Astrocyte (in vitro differentiated cells and primary cell): ENCODE results near the gene PDE11A.

Experiments
- EZH2 ChIP-seq: IDR thresholded peaks from 2 replicates; pipeline ENCODE4 v1.6.1; 2012; ENCODE audit warnings: mild to moderate bottlenecking, low read length, inconsistent platforms; ENCODE audit not compliant: insufficient read depth
- TF ChIP-seq, protein P1 (sequence below): IDR thresholded peaks from 2 replicates; pipeline ENCODE4 v1.5.1; 2011; ENCODE audit warnings: low read depth, mild to moderate bottlenecking, inconsistent platforms, low read length, moderate library complexity; ENCODE audit not compliant: insufficient read depth

DNA sequence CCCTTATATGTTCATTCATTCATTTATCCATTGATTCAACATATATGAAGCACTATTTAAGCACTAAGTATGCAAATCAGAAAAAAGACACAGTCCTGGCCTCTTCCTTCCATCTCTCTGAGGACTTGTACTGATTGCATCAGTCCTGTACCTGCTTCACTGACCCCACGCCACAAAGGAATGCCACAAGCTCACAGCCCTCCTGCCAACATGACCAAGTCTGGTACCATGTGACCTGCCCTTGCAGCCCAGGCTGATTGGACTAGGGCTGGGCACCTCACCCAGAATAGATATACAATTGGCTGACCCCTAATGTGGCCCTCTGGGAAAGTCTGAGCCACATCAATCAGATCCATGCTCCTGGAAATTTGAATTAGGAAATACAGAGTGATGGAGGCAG is 483.4 kb downstream of the PDE11A start:
- TF ChIP-seq, protein P1, sequence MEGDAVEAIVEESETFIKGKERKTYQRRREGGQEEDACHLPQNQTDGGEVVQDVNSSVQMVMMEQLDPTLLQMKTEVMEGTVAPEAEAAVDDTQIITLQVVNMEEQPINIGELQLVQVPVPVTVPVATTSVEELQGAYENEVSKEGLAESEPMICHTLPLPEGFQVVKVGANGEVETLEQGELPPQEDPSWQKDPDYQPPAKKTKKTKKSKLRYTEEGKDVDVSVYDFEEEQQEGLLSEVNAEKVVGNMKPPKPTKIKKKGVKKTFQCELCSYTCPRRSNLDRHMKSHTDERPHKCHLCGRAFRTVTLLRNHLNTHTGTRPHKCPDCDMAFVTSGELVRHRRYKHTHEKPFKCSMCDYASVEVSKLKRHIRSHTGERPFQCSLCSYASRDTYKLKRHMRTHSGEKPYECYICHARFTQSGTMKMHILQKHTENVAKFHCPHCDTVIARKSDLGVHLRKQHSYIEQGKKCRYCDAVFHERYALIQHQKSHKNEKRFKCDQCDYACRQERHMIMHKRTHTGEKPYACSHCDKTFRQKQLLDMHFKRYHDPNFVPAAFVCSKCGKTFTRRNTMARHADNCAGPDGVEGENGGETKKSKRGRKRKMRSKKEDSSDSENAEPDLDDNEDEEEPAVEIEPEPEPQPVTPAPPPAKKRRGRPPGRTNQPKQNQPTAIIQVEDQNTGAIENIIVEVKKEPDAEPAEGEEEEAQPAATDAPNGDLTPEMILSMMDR: no peak
- no peak for TF ChIP-seq EZH2
